Measurements from ENCODE around the gene PPP1R1B. TPM values are rescaled to one million over a fixed set of nuclear protein-coding genes. Genes with fewer than 3 reads are reported as not detected.

The PPP1R1B gene
- total and polyA plus RNA-seq, 2 donors (not counting 1 experiment from before 2014, with no cell fraction given), result not detected

- 100% methylated on average over 1 of the region's 2 CpGs for WGBS (ENCODE audit: insufficient coverage)
Observed at GRCh38 chr17:39655105-39655504, 28.4 kb downstream of the PPP1R1B start.

GRCh38 chr17:39658346-39658745 lies 31.6 kb downstream of the PPP1R1B start:
- CTCF ChIA-PET, result interaction anchor here (1.2 to 1.5 kb wide), 2 partner anchors 12 to 37 kb away, joined by 3 to 4 read pairs; no protein-coding TSS in a partner anchor
- no peak for ATAC-seq (ENCODE audit: low read depth)
- Mint-ChIP-seq H3K4me3 (no peak overlapping the region), H3K4me1 (peaks cover 47% of the 10 kb centered on the region), H3K27ac (peak overlapping the region; percentile 96), H3K27me3 (no peaks in the 10 kb centered on the region), H3K9me3 (ENCODE audit: insufficient read depth) (no peaks in the 10 kb centered on the region)
- POLR2A ChIA-PET, result no interaction called here
- H3K9me3 ChIP-seq (ENCODE audit: control extremely low read depth in 1 of 3, control insufficient read depth in 2 of 3, insufficient read depth in 1 of 3, low read length in 2 of 3), result no peaks in the 10 kb centered on the region
- H3K4me2 ChIP-seq (replicated peaks; ENCODE audit: low read depth, low read length, poor library complexity, severe bottlenecking), result peak overlapping the region; percentile 58
- H3K4me3 ChIP-seq (ENCODE audit: control extremely low read depth in 1 of 5, extremely low read depth in 1 of 5, insufficient read depth in 1 of 5, low read depth in 2 of 5, low read length in 4 of 5), result no peak overlapping the region
- peaks cover 34% of the 10 kb centered on the region for H3K79me2 ChIP-seq (ENCODE audit: control insufficient read depth, insufficient read depth, low read length)
- H3K36me3 ChIP-seq (replicated peaks in 1 of 2; ENCODE audit: control extremely low read depth in 1 of 2, control insufficient read depth in 1 of 2, extremely low read depth in 1 of 2, insufficient read depth in 2 of 2, low read length in 1 of 2), result peaks cover 0 to 49% of the 10 kb centered on the region in 2 experiments
- no peak overlapping the region for H2AFZ ChIP-seq (ENCODE audit: insufficient read depth, low read depth, low read length, poor library complexity, severe bottlenecking)
- peaks cover 16% of the 10 kb centered on the region for H4K20me1 ChIP-seq (ENCODE audit: control insufficient read depth, insufficient read depth, low read length, poor library complexity, severe bottlenecking)
- H3K9ac ChIP-seq (ENCODE audit: low read length), result no peak overlapping the region
- H3K27ac ChIP-seq (ENCODE audit: low read length in 2 of 2), result peak overlapping the region; percentile 32 to 81
- no peak for TF ChIP-seq EZH2 (IDR thresholded peaks at IDR 0.05; ENCODE audit: borderline replicate concordance, insufficient read depth, low read depth, low read length, poor library complexity, severe bottlenecking)
- no peak for TF ChIP-seq CTCF (IDR thresholded peaks at IDR 0.05)
- WGBS (ENCODE audit: insufficient coverage), result 50% methylated on average over 9 of the region's 11 CpGs
- intact Hi-C loops (cut with micrococcal nuclease), result no loop called here
- no peak for DNase-seq
- H3K4me1 ChIP-seq (ENCODE audit: control insufficient read depth in 2 of 2, insufficient read depth in 2 of 2, low read length in 2 of 2), result peaks cover 34 to 58% of the 10 kb centered on the region in 2 donors
- no peaks in the 10 kb centered on the region for H3K27me3 ChIP-seq (replicated peaks in 1 of 4; ENCODE audit: control extremely low read depth in 1 of 4, control insufficient read depth in 3 of 4, insufficient read depth in 4 of 4, low read length in 3 of 4)

More at GRCh38 chr17:39655105-39655504, 28.4 kb downstream of the PPP1R1B start:
- H3K27me3 Mint-ChIP-seq, result no peaks in the 10 kb centered on the region
- peaks cover 43% of the 10 kb centered on the region for H3K4me1 Mint-ChIP-seq
- H3K36me3 ChIP-seq (replicated peaks in 1 of 2; ENCODE audit: control extremely low read depth in 1 of 2, control insufficient read depth in 1 of 2, extremely low read depth in 1 of 2, insufficient read depth in 2 of 2, low read length in 1 of 2), result peaks cover 0 to 22% of the 10 kb centered on the region in 2 experiments
- no peaks in the 10 kb centered on the region for H3K9me3 Mint-ChIP-seq (ENCODE audit: insufficient read depth)
- peaks cover 40% of the 10 kb centered on the region for H3K79me2 ChIP-seq (ENCODE audit: control insufficient read depth, insufficient read depth, low read length)
- no peak for ATAC-seq (ENCODE audit: low read depth)
- H2AFZ ChIP-seq (ENCODE audit: insufficient read depth, low read depth, low read length, poor library complexity, severe bottlenecking), result no peak overlapping the region
- no peak overlapping the region for H3K4me3 Mint-ChIP-seq
- POLR2A ChIA-PET, result no interaction called here
- peaks cover 18 to 29% of the 10 kb centered on the region in 2 donors for H3K4me1 ChIP-seq (ENCODE audit: control insufficient read depth in 2 of 2, insufficient read depth in 2 of 2, low read length in 2 of 2)
- no peak overlapping the region for H3K9ac ChIP-seq (ENCODE audit: low read length)
- H3K4me2 ChIP-seq (replicated peaks; ENCODE audit: low read depth, low read length, poor library complexity, severe bottlenecking), result no peak overlapping the region
- H3K27ac ChIP-seq (ENCODE audit: low read length in 2 of 2), result no peak overlapping the region
- peaks cover 41% of the 10 kb centered on the region for H4K20me1 ChIP-seq (ENCODE audit: control insufficient read depth, insufficient read depth, low read length, poor library complexity, severe bottlenecking)
- no peaks in the 10 kb centered on the region for H3K9me3 ChIP-seq (ENCODE audit: control extremely low read depth in 1 of 3, control insufficient read depth in 2 of 3, insufficient read depth in 1 of 3, low read length in 2 of 3)
- no peak for DNase-seq
- CTCF ChIA-PET, result interaction anchor here (0.7 to 5.2 kb wide), 13 partner anchors 11 to 136 kb away, joined by 3 to 61 read pairs (median 15); partner anchors contain the start of genes MIEN1, PNMT and TCAP
- H3K27ac Mint-ChIP-seq, result no peak overlapping the region
- no peaks in the 10 kb centered on the region for H3K27me3 ChIP-seq (replicated peaks in 1 of 4; ENCODE audit: control extremely low read depth in 1 of 4, control insufficient read depth in 3 of 4, insufficient read depth in 4 of 4, low read length in 3 of 4)
- TF ChIP-seq EZH2 (IDR thresholded peaks at IDR 0.05; ENCODE audit: borderline replicate concordance, insufficient read depth, low read depth, low read length, poor library complexity, severe bottlenecking) (no peak), CTCF (IDR thresholded peaks at IDR 0.05) (no peak)
- H3K4me3 ChIP-seq (ENCODE audit: control extremely low read depth in 1 of 5, extremely low read depth in 1 of 5, insufficient read depth in 1 of 5, low read depth in 2 of 5, low read length in 4 of 5), result no peak overlapping the region
- intact Hi-C loops (cut with micrococcal nuclease), result no loop called here

Data from B cell (primary cell).